ENCODE measurements around the gene ADH6.

ADH6 gene

DNA sequence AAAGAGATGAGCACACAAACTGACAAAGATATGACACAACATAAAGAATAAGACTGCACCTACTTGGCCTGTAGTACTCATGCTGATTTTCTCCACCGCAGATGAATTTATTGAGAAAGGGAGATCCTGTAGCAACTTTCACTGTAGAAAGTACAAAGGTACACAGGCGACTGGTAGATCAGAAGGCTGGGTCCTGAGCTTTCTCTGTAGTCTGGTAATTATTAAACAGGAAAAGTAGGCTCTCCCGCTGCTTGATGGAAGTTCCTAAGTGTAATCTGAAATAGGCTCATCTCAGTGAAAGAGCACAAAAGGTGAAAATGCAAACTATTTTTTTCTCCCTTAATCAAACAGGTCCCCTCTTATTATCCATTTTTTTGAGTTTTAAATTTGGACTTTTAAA is at the start of gene ADH6:
TSS of gene ADH6 (minus strand) at position 175 of the 400 bp plus-strand sequence. CDS start at position 81, 94 bp downstream.
- TF ChIP-seq, protein P1, sequence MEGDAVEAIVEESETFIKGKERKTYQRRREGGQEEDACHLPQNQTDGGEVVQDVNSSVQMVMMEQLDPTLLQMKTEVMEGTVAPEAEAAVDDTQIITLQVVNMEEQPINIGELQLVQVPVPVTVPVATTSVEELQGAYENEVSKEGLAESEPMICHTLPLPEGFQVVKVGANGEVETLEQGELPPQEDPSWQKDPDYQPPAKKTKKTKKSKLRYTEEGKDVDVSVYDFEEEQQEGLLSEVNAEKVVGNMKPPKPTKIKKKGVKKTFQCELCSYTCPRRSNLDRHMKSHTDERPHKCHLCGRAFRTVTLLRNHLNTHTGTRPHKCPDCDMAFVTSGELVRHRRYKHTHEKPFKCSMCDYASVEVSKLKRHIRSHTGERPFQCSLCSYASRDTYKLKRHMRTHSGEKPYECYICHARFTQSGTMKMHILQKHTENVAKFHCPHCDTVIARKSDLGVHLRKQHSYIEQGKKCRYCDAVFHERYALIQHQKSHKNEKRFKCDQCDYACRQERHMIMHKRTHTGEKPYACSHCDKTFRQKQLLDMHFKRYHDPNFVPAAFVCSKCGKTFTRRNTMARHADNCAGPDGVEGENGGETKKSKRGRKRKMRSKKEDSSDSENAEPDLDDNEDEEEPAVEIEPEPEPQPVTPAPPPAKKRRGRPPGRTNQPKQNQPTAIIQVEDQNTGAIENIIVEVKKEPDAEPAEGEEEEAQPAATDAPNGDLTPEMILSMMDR (IDR thresholded peaks at IDR 0.05): no peak
- no peaks in the 10 kb centered on the region for H3K9me3 ChIP-seq
- no peak for DNase-seq
- intact Hi-C loops (cut with DNase I; ENCODE audit: low total_unique reads): no loop called here
- H3K27me3 ChIP-seq: no peaks in the 10 kb centered on the region
- peaks cover 0 to 15% (median 6%) of the 10 kb centered on the region in 4 donors for H3K4me1 ChIP-seq
- H3K27ac ChIP-seq: no peak within 1 kb of the TSS
- H3K4me3 ChIP-seq: no peak within 1 kb of the TSS
- no peaks in the 10 kb centered on the region for H3K36me3 ChIP-seq

DNA sequence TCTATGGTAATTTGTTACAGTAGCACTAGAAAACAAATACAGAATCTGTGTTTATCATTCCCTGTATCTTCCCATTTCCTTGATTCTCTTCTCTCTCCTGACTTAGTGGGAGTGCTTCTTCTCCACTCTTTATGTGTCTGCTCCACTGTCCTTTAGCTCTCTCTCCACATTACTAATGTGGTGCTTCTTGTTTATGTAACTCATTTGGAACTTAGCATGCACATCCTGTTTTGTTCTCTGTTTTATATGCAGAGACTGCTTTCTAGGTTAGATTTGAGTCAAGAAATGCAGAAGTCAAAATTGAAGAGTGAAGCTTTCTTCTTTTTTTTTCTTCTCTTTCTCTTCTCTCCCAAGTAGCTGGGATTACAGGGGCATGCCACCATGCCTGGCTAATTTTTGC is 45.9 kb upstream of the ADH6 start:
- Histone ChIP-seq H3K27ac (peak overlapping the region in 1 of 2 donors; percentile 17), H3K27me3 (no peaks in the 10 kb centered on the region), H3K4me1 (peaks cover 0 to 34% (median 7%) of the 10 kb centered on the region in 4 donors), H3K9me3 (peaks cover 0 to 6% (median 3%) of the 10 kb centered on the region in 3 donors), H3K4me3 (no peak overlapping the region), H3K36me3 (no peaks in the 10 kb centered on the region)
- TF ChIP-seq, protein P1 (IDR thresholded peaks at IDR 0.05): no peak
- no peak for DNase-seq
- intact Hi-C loops (cut with DNase I; ENCODE audit: low total_unique reads): no loop called here

DNA sequence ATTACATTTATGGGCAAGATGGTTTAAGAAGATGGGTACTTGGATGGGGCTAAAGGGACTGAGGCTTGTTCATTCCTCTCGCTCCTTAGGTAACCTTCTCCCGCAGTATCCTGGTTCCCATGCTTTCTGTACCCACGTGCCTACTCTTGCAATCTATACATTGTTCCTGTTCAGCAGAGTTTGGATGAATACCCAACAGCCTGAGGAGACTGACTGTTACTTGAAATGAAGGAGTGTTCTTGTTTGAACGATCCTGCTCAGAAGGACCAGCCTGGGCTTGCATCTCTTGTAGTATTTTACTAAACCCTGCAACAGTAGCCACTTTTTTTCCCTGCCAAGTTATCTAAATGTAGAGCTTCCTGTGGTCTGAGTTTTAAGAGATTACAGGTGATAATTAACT is 33.7 kb upstream of the ADH6 start:
- Histone ChIP-seq H3K4me1 (peaks cover 0 to 10% (median 2%) of the 10 kb centered on the region in 4 donors), H3K4me3 (no peak overlapping the region), H3K27ac (no peak overlapping the region), H3K9me3 (no peaks in the 10 kb centered on the region), H3K27me3 (no peaks in the 10 kb centered on the region), H3K36me3 (no peaks in the 10 kb centered on the region)
- no peak for DNase-seq
- intact Hi-C loops (cut with DNase I; ENCODE audit: low total_unique reads): no loop called here
- TF ChIP-seq, protein P1 (IDR thresholded peaks at IDR 0.05): no peak

DNA sequence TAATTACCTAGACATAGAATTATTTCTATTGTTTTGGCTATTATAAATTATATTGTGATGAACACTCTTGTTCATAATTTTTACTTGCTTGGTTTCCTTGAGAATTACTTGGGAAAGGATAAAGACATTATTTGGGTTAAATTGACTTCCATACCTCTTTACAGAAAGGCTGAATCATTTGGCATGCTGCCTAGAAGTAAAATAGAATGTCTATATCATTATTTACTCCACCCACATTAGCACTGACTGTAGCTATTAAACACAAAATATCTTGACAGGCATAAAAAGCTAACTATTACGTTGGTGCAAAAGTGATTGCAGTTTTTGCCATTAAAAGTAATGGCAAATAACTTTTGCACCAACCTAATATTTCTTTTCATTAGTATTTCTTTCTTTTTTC is 29.7 kb upstream of the ADH6 start:
- Histone ChIP-seq H3K36me3 (no peaks in the 10 kb centered on the region), H3K4me1 (peaks cover 0 to 30% (median 7%) of the 10 kb centered on the region in 4 donors), H3K9me3 (peaks cover 0 to 21% (median 0%) of the 10 kb centered on the region in 3 donors), H3K27me3 (no peaks in the 10 kb centered on the region), H3K27ac (peak overlapping the region; percentile 69 to 73), H3K4me3 (no peak overlapping the region)
- intact Hi-C loops (cut with DNase I; ENCODE audit: low total_unique reads): loop anchor here (10.0 kb wide), 1 partner anchor 56 kb away; no protein-coding TSS in a partner anchor
- TF ChIP-seq, protein P1 (IDR thresholded peaks at IDR 0.05): no peak
- DNase-seq: no peak

DNA sequence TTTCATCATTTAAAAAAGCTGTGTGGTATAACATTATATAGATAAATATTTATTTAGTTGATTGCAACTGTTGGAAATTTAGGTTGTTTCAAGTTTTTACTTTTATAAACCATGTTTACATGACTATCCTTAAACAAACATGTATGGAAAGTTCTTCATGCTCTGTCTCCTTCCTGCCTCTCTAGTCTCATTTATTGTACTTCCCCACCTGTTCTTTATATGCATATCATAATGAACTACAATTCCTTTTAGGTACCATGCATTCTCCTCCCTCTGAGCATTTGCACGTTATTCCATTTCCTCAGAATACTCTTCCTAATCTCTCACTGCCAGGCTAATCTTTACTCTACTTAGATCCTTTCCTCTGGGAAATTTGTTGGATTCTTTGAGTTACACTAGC is 16.9 kb upstream of the ADH6 start:
- no peak overlapping the region for H3K4me3 ChIP-seq
- intact Hi-C loops (cut with DNase I; ENCODE audit: low total_unique reads): no loop called here
- DNase-seq: no peak
- no peak overlapping the region for H3K27ac ChIP-seq
- TF ChIP-seq, protein P1 (IDR thresholded peaks at IDR 0.05): no peak
- H3K4me1 ChIP-seq: peaks cover 0 to 19% (median 7%) of the 10 kb centered on the region in 4 donors
- peaks cover 0 to 5% (median 0%) of the 10 kb centered on the region in 3 donors for H3K36me3 ChIP-seq
- H3K27me3 ChIP-seq: no peaks in the 10 kb centered on the region
- peaks cover 0 to 10% (median 0%) of the 10 kb centered on the region in 3 donors for H3K9me3 ChIP-seq

Measured in tibial artery (tissue), 4 donors.